ENCODE data around the gene TUBGCP3.

- TF ChIP-seq EP300 (IDR thresholded peaks at IDR 0.05) (no peak), POLR2AphosphoS5 (IDR thresholded peaks at IDR 0.05) (no peak), POLR2A (IDR thresholded peaks at IDR 0.05) (no peak)
- TF ChIP-seq, protein P1, sequence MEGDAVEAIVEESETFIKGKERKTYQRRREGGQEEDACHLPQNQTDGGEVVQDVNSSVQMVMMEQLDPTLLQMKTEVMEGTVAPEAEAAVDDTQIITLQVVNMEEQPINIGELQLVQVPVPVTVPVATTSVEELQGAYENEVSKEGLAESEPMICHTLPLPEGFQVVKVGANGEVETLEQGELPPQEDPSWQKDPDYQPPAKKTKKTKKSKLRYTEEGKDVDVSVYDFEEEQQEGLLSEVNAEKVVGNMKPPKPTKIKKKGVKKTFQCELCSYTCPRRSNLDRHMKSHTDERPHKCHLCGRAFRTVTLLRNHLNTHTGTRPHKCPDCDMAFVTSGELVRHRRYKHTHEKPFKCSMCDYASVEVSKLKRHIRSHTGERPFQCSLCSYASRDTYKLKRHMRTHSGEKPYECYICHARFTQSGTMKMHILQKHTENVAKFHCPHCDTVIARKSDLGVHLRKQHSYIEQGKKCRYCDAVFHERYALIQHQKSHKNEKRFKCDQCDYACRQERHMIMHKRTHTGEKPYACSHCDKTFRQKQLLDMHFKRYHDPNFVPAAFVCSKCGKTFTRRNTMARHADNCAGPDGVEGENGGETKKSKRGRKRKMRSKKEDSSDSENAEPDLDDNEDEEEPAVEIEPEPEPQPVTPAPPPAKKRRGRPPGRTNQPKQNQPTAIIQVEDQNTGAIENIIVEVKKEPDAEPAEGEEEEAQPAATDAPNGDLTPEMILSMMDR (IDR thresholded peaks at IDR 0.05), result no peak
Observed at GRCh38 chr13:112556600-112556999, 31.4 kb downstream of the TUBGCP3 start.

All from upper lobe of left lung (tissue), 4 donors.